Measurements from ENCODE around the gene TRIP13.

GRCh38 chr5:916441-917293 lies 24.0 kb downstream of the TRIP13 start:
- no peak for TF ChIP-seq CTCF (IDR thresholded peaks at IDR 0.05)
- TF ChIP-seq POLR2A (IDR thresholded peaks at IDR 0.05): no peak

Data from lower leg skin (tissue), 3 donors.